HG02623 (cell line): ENCODE data around the gene INSIG2.
"Not testable (repeated sequence)": the region's sequence is repeated elsewhere in the genome, so short reads cannot be mapped to it uniquely, and the experiment has no call there.

Experiments used
- ATAC-seq: cut with Tn5 transposase; IDR thresholded peaks from one replicate; pipeline ENCODE4 v1.9.1; 2021; ENCODE audit warnings: moderate library complexity; ENCODE audit not compliant: unreplicated experiment

INSIG2 gene

GRCh38 chr2:118059919-118060478 is 28.3 kb upstream of the INSIG2 start:
- no peak for ATAC-seq

GRCh38 chr2:118061135-118061955 is 26.9 kb upstream of the INSIG2 start:
- peak; percentile 80 for ATAC-seq

- ATAC-seq: no peak
Observed at GRCh38 chr2:118062048-118062447, 26.2 kb upstream of the INSIG2 start.

GRCh38 chr2:118062669-118063068 is 25.6 kb upstream of the INSIG2 start:
- ATAC-seq: no peak

GRCh38 chr2:118065015-118065706 is 23.1 kb upstream of the INSIG2 start:
- ATAC-seq: no peak

GRCh38 chr2:118065921-118066511 is 22.3 kb upstream of the INSIG2 start:
- no peak for ATAC-seq

- no peak for ATAC-seq
Observed at GRCh38 chr2:118077636-118078247, 10.5 kb upstream of the INSIG2 start.

- ATAC-seq: no peak
Observed at GRCh38 chr2:118078734-118079133, 9.5 kb upstream of the INSIG2 start.

- no peak for ATAC-seq
Observed at GRCh38 chr2:118084491-118085089, 3.7 kb upstream of the INSIG2 start.

GRCh38 chr2:118085173-118086023 is 2.9 kb upstream of the INSIG2 start:
- no peak for ATAC-seq

- ATAC-seq: no peak
Observed at GRCh38 chr2:118086024-118086633, 2.1 kb upstream of the INSIG2 start.

GRCh38 chr2:118089139-118089800 is 999 bp downstream of the INSIG2 start:
- ATAC-seq: peak; percentile 30

- ATAC-seq: no peak
Observed at GRCh38 chr2:118090387-118091139, 2.3 kb downstream of the INSIG2 start.

- ATAC-seq: no peak
Observed at GRCh38 chr2:118091140-118091478, 2.8 kb downstream of the INSIG2 start.

- ATAC-seq: no peak
Observed at GRCh38 chr2:118091631-118092030, 3.4 kb downstream of the INSIG2 start.

- ATAC-seq: not testable (repeated sequence)
Observed at GRCh38 chr2:118094102-118094501, 5.8 kb downstream of the INSIG2 start.

GRCh38 chr2:118094503-118094902 is 6.2 kb downstream of the INSIG2 start:
- ATAC-seq: no peak

- no peak for ATAC-seq
Observed at GRCh38 chr2:118095610-118096009, 7.3 kb downstream of the INSIG2 start.
